ENCODE results near the gene ATG13.

GRCh38 chr11:46643986-46644385 is 26.6 kb downstream of the ATG13 start:
- TF ChIP-seq CTCF (IDR thresholded peaks at IDR 0.05; ENCODE audit: low read depth, low read length, poor library complexity, severe bottlenecking) (no peak), EZH2phosphoT487 (IDR thresholded peaks at IDR 0.05; ENCODE audit: borderline replicate concordance, low read length) (no peak)
